ENCODE results near the gene TMEM33.

The TMEM33 gene

DNA sequence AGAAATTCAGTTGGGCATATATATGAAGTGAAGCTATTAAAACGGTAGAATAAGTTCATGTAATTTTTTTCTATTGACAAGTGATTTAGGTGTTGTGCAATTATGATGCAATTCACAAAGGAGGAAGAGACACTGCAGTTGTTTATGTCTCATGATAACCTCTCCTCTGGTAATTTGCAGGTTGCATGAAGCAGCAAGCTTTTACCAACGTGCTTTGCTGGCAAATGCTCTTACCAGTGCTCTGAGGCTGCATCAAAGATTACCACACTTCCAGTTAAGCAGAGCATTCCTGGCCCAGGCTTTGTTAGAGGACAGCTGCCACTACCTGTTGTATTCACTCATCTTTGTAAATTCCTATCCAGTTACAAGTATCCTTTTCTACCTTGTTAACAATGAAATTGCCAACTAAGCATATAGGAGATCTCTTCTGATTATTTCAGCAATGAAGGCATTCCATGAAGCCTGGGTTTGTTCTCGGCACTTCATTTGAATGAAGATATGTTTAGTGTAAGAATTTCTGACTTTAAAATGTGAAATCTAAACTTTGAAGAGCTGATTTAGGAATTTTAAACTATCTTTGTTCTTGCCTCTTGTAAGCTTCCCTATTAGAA, 3.9 kb downstream of the TMEM33 start:
- DNase-seq (ENCODE audit: low read depth in 2 of 2), result no peak

DNA sequence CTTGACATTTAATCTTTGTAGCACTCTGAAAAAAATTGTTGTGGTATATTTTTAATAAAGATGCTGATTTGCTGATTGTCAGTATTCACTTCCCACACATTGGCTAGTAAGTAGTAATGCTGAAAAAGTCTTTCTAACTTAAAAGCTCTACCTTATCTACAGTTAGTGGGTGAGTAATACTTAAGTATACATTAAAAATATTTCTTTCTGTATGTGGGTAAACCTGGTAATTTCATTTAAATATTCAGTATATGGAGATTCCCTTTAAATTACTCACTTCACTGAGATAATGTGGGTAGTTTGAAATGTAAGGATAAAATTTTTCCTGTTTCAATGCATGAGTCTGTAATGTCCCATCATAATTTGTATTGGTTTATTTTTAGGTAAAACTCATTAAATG, 5.6 kb downstream of the TMEM33 start:
- DNase-seq (ENCODE audit: low read depth in 2 of 2), result no peak

DNA sequence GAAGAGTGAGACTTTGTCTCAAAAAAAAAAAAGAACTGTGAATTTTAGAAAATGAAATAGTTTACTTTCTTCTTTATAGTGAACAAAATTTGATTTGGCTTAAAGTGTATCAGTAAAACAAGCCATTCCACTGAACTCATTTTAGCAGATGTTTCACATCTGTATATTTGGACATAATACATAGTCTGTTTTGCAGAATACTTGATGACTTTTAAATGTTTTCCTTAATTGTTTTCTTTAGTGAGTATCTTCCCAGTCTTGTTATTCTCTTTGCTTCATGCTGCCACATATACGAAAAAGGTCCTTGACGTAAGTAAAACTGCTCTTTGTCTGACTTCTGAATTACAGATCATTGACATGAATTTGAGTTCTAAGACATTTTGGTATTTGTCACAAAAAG, 8.3 kb downstream of the TMEM33 start:
- no peak for DNase-seq (ENCODE audit: low read depth in 2 of 2)

DNA sequence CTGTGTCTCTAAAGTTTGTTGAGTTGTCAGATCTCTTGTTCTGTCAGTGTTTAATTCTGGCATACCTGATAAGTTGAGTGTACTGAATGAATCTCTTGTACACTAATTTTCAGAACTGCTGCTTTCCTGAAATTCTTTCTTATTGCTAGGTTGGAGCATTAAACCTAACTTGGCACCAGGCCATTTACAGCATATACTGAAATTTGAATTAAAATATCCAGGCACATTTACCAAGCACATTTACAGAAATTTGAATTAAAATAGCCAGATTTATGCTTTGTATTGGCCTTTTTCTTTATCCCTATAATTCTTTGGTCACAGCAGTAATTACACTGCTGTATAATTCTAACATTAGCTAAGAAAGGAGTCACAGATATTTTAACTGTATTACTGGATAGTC, 8.9 kb downstream of the TMEM33 start:
- no peak for DNase-seq (ENCODE audit: low read depth in 2 of 2)

DNA sequence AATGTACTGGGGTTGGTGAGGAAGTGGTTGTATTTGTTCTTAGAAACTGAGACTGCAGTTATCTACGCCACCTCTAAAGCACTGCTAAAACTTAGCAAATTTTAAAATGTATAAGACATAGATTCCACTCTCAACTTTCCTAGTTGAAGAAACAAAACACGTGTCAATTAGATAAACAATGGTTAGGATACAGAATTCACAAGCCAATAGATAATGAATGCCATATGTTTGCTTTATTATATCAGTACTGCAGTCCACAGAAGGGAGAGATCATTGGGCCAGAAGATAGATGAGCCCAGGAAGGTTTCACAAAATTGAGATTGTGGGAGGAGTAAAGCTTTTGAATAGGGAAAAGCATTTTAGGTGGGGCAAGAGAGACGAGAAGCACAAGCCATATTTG, 14.3 kb downstream of the TMEM33 start:
- DNase-seq (ENCODE audit: low read depth in 2 of 2), result no peak

DNA sequence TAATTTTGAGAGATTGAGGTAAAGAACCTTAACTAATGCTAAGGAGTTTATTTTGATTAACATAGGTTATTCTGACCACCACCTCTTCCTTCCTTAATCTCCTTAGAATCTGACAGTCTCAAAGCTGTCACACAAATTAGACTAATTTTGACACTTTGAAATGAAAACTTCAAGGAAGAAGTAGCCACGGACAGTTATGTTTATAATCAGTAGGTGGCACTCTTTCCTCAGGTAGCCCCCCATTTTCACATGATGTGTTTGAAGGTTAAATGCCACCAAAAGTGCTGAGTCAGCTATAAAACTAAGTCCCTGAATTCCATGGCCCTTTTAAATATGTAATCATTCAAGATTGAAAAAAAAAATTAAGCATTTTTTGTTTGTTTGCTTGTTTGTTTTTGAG, 22.4 kb downstream of the TMEM33 start:
- no peak for DNase-seq (ENCODE audit: low read depth in 2 of 2)

DNA sequence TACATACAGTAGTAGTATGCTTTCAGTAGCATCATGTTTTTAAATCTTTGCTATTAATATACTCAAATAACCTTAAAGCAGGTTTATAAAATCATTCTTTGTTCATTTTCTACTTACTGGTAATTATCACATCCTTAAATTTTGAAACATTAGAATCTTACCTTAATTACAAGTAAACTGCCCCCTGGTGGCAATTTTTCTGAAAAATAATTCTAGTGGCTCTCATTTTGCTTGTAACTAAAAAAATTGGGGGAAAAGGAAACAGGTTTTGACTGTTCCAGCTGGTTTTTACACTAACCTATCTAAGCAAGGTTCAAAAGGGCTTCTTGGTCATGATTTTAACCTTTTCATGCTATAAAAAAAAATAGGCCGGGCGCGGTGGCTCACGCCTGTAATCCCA, 27.9 kb downstream of the TMEM33 start:
- DNase-seq (ENCODE audit: low read depth in 2 of 2), result no peak

DNA sequence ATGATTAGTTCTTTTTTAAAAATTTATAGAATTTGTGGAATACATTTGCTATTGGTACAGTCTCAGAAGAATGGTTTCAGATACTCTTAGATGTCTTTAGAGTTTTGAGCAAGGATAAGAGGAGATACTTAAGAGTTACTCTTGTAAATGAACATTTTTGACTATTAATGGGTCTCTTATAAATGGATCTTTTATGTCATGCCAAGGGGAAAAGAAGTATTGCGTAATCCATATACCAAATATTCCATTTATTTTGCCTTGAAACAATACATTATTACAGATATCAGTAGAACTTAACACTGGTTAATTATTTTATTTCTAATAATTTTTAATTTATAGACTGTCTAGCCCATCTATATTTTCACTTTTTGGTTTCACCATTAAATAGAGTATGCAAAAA, 29.2 kb downstream of the TMEM33 start:
- no peak for DNase-seq (ENCODE audit: low read depth in 2 of 2)

DNA sequence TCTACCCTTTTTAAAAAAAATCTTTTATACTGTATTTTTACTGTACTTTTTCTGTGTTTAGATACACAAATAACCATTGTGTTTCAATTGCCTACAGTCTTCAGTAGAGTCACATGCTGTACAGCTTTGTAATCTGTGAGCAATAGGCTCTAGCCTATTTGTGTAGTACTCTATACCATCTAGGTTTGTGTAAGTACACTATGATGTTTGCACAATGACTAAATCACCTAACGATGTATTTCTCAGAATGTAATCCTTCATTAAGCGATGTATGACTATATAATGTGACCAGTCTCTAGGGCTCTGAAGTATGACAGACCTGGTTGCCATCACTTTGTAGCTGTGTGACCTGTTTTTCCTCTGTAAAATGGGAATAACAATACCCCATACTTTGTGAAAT, 32.2 kb downstream of the TMEM33 start:
- DNase-seq (ENCODE audit: low read depth in 2 of 2), result no peak

DNA sequence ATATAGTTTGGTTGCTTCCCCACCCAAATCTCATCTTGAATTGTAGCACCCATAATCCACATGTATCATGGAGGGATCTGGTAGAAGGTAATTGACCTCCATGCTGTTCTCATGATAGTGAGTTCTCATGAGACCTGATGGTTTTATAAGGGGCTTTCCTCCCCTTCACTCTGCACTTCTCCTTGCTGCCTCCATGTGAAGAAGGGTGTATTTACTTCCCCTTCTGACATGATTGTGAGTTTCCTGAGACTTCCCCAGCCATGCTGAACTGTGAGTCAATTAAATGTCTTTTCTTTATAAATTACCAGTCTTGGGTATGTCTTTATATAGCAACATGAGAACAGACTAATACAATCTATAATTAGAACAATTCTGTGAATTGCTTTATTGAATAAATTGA, 34.4 kb downstream of the TMEM33 start:
- no peak for DNase-seq (ENCODE audit: low read depth in 2 of 2)

DNA sequence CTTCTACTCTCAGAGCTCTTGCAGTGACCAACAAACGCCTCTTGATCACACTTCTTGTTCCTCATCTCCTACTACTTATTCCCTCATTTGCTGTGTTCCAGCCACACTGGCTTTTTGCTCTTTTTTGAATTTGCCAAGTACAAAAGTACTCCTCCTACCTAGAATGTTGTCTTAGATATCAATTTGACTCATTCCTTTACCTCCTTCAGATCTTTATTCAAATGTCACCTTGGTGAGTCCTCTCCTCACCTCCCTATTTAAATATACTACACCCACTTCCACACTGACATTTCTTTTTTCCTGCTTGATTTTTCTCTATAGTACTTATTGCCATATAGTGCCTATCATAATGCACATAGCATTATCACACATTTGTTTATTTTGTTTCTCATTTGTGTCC, 40.1 kb downstream of the TMEM33 start:
- no peak for DNase-seq (ENCODE audit: low read depth in 2 of 2)

DNA sequence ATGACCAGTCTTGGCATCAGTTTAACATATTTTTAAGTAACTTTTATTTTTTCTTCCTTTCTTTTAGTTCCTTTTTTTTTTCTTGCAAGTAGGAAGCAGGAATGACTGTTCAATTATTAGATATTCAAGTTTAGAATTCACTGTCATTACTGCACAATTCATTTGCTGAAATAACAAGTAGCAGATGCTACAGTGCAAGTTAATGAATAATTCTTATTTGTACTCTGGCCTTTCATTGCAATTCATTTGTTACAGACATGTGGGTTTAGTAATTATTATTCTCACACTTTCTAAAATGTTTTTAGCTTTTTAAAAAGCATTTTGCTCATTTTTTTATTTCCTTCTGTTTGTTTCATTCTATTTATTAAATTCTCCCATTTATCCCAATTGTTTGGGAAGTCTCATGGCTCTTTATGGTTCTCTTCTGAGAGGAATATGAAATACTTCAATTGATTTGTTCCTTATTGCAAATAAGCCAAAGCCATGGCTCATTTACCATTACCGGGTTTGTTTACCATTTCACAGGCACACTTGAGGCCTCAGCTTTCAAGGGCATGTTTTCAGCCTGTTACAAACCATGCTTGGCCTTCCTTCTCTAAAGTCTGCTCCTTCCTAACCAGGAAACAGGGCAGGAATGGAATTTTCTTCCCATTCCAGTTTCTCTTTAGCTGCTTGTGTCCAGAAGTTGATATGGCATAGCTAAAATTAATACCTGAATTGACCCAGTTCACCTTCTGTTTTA, 41.7 kb downstream of the TMEM33 start:
- no peak for DNase-seq (ENCODE audit: low read depth in 2 of 2)

DNA sequence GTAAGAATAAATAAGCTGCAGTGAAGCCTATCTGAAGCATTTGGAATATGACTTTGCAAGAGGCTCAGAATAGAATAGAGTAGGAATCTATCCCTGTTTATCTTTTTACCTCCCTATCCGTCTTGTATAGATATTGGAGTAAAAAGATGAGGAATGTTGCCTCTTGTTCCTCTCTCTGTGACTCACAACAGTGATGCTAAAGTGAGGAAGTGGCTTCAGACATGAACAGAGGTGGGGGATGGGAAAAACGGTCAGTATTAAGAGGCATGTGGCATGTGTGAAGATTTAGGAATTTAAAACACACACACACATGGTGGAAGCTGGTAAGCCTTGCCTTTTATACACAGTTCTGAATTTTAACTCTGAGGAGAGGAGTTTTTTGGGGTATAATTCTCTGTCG, 42.5 kb downstream of the TMEM33 start:
- no peak for DNase-seq (ENCODE audit: low read depth in 2 of 2)

DNA sequence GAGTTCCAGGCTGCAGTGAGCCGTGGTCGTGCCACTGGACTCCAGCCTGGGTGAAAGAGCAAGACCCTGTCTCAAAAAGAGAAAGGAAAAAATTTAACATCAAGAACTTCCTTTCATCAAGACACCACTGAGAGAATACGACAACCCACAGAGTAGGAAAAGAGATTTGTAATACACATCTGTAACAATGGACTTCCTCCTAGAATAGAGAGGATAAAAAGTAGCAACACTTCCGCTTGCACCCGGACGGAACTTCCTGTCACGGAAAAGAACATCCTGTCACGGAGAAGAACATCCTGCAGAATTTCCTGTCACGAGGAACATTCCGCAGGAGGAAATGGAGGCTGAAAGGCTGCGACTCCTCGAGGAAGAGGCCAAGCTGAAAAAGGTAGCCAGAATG, 46.2 kb downstream of the TMEM33 start, which contains the start of gene DCAF4L1:
Gene DCAF4L1, plus strand, starts transcription at position 301 of the 400 bp plus-strand sequence. Its CDS starts 37 bp downstream, at position 338.
- DNase-seq (ENCODE audit: low read depth in 2 of 2), result no peak

DNA sequence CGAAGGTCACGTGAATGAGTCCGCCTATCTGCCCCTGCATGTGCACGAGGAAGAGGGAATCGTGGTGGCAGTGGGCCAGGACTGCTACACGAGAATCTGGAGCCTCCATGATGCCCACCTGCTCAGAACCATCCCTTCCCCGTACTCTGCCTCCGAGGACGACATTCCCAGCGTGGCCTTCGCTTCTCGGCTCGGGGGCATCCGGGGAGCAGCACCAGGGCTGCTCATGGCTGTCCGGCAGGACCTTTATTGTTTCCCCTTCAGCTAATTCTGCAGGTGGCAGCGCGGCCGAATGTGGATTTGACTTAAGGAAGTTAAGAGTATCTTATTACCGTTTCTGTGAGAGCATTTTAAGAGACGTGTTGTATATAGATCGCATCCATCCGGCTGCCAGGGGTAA, 47.5 kb downstream of the TMEM33 start:
- no peak for DNase-seq (ENCODE audit: low read depth in 2 of 2)

DNA sequence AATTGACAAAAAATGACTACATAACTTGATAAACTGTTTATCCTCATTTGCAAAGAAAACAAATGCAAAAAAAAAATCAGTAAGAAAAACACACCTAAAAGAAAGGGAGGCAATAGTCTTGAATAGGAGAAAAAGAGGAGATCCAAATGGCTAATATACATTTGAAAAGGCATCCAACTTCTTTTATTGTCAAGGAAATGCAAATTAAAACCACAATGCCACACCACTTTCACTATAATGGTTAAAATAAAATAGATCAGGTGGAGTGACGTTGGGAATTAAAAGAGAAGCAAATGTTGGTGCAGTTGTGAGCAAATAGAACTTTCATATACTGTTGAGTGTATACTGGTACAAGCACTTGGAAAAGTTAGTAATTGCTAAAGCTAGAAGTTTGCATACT, 49.9 kb downstream of the TMEM33 start:
- DNase-seq (ENCODE audit: low read depth in 2 of 2), result no peak

DNA sequence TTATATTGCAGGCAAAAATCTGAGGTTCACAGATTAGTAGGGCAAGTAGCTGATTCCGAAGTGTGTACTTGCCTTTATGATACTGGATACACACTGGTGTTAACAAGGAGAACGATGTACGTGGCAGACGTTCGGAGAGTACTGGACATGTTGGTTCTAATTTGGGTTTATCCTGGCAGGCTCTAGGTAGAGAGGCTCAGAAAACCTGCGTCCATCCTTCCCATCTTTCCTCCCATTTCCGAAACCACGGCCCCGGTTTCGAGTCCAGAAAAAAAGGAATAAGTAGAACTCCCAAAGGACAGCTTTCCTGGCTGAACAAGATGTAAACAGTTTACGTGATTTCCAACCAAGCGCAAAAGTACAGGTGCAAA, 54.8 kb downstream of the TMEM33 start:
- DNase-seq (ENCODE audit: low read depth in 2 of 2), result no peak

DNA sequence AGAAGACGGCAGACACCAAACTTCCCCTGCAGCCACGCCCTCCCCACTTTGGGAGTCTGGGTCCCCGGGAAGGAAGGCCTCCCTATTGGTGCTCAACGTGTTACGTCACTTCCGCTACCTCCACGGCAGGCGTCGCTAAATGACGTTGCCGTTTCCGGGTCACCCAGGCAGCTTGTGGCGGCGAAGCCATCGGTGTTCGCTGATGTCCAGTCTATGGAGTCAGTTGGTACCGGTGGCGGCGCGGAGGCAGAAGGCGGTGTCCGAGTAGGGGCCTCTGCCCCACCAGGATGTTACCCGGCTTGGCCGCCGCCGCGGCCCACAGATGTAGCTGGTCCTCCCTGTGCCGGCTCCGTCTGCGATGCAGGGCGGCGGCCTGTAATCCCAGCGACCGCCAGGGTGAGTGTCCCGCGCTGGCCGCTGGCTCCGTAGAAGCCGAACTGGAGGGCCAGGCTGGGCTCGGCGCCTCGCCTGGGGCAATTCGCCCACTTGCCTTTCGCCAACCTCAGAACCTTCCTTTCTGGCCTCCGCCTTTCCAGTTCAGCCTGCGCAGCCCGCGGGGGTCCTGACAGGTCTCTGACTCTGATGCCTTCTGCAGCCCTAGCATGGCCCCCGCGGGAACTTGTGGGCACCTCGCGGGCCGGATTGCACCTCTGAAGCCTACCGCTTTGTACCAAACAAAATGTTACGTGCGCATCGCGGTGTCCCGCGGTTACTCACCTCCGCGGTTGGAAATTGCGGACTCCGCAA, 55.3 kb downstream of the TMEM33 start, which contains the start of gene SLC30A9:
Gene SLC30A9, plus strand, starts transcription at position 166 of the 747 bp plus-strand sequence. Its CDS starts 122 bp downstream, at position 288.
- peak; percentile 75 to 78 for DNase-seq (ENCODE audit: low read depth in 2 of 2)

DNA sequence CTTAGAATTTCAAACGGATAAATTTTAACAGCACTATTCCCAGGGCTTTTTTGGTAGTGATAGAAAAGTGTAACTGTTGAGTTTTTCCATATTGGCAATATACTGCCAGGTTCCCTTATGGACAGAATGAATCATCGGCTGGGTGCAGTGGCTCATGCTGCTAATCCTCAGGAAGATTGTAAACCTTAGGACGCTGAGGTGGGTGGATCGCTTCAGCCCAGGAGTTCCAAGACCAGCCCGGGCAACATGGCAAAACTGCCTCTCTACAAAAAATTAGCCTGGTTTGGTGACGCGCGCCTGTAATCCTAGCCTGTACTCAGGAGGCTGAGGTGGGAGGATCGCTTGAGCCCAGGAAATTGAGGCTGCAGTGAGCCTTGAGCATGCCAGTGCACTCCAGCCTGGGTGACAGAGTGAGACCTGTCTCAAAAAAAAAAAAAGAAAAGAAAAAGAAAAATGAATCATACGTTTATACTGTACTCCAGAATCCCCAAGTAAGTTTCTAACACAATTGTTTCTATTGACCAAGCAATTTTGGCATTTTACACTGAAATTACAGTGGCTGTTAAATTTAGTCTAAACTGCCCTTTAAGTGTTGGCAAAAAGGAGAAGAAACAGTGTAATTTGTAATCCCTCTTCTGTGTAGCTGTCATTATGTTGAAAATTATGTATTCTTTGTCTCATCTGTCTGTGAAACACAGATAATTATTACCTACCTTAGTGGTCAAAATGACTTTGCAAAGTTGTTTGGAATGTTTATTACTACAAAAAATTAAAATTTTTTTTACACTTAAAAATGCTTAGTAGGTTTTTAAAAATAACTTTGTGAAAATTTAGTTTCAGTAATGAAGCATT, 56.9 kb downstream of the TMEM33 start:
- no peak for DNase-seq (ENCODE audit: low read depth in 2 of 2)

DNA sequence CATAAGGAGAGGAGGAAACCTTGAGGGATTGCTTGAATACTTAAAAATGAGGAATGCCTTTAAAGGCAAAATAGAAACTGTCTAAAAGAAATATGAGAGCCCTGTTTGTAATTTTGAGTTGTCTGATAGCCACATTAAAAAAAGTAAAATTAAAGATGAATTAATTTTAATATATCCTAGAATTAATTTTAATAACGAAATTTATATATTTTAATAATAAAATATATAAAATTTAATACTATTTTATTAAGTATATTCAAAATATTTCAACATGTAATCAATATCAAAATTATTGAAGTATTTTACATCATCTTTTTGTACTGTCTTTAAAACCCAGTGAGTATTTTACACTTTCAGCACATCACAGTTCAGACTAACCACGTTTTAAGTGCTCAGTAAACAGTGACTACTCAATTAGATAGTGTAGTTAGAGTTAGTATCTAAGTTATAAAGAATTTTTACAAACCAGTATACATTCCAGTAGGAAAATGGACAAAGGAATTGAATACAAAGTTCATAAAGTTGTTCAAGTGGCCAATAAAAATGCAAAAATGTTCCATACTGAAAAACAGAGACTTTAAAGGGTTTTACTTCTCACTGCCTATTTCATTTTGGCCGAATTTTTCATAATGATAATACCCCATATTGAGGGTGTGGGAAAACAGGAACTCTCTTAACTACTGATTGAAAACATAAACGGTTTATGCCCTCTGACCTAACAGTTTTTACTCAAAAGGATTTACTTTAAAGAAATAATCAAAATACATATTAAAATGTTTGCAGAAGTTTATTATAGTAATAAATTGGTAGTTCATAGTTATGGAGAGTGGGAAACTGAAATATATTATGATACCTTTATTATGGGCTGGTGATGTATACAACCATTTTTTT, 58.0 kb downstream of the TMEM33 start:
- no peak for DNase-seq (ENCODE audit: low read depth in 2 of 2)

DNA sequence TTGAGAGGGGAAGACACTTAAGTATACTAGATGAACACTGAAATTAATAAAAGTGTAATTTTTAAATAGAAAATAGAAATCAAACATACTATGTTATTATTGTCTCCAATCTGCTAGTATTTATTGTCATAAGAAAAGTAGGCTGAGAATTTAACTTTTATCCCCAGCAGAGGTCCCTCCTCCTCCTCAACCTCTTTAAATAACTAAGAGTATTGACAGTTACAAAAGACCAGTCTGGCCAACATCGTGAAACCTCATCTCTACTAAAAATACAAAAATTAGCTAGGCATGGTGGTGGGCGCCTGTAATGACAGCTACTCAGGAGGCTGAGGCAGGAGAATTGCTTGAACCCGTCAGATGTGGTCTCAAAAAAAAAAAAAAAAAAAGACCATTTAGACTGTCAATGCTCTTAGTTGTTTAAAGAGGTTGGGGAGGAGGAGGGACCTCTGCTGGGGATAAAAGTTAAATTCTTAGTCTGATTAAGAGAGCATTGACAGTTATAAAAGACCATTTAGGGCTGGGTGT, 59.3 kb downstream of the TMEM33 start:
- DNase-seq (ENCODE audit: low read depth in 2 of 2), result no peak
